BJ (cell line): ENCODE results near the gene CCDC43. TPM values are rescaled to one million over a fixed set of nuclear protein-coding genes. Genes with fewer than 3 reads are reported as not detected.

Experiments
- CTCF ChIA-PET: fragments of 350-600 bp; formaldehyde crosslinking; extraction: SDS; loops from one replicate; lab custom pipeline; 2021; ENCODE audit warnings: antibody characterized with exemption, inconsistent platforms; lab: Yijun Ruan, JAX
- POLR2A ChIA-PET: fragments of 300-600 bp; sonication (Branson Sonifier 250); formaldehyde crosslinking; extraction: SDS; loops from one replicate; lab custom pipeline; 2021; ENCODE audit warnings: antibody characterized with exemption; lab: Charles Lee
- DNase-seq: peaks from one replicate; pipeline ENCODE4 v3.0.0-alpha.2; 2011; ENCODE audit warnings: low read depth
- H3K27me3 ChIP-seq: 2 replicates; pipeline ENCODE4 v1.6.0; 2011; ENCODE audit warnings: low read length; ENCODE audit not compliant: control insufficient read depth, insufficient read depth
- H3K36me3 ChIP-seq: 2 replicates; pipeline ENCODE4 v1.5.1; 2011; ENCODE audit warnings: low read length; ENCODE audit not compliant: control insufficient read depth, insufficient read depth
- H3K4me3 ChIP-seq: 2 replicates; pipeline ENCODE4 v1.5.1; 2011; ENCODE audit warnings: low read depth, mild to moderate bottlenecking, control low read depth, low read length
- polyA plus RNA-seq: library from polyadenylated mRNA; depleted of rRNA; stranded (reverse); fragments of >200 nt; gene quantifications from 2 replicates; pipeline ENCODE4 v1.2.3, GENCODE V29; 2011
- TF ChIP-seq, protein P1 (sequence below): IDR thresholded peaks from 2 replicates; pipeline ENCODE4 v1.5.1; 2011; ENCODE audit warnings: low read depth, mild to moderate bottlenecking, control low read depth, inconsistent platforms, low read length, moderate library complexity; ENCODE audit not compliant: insufficient read depth

The CCDC43 gene
- polyA plus RNA-seq, 1 experiment = 4.7 TPM

DNA sequence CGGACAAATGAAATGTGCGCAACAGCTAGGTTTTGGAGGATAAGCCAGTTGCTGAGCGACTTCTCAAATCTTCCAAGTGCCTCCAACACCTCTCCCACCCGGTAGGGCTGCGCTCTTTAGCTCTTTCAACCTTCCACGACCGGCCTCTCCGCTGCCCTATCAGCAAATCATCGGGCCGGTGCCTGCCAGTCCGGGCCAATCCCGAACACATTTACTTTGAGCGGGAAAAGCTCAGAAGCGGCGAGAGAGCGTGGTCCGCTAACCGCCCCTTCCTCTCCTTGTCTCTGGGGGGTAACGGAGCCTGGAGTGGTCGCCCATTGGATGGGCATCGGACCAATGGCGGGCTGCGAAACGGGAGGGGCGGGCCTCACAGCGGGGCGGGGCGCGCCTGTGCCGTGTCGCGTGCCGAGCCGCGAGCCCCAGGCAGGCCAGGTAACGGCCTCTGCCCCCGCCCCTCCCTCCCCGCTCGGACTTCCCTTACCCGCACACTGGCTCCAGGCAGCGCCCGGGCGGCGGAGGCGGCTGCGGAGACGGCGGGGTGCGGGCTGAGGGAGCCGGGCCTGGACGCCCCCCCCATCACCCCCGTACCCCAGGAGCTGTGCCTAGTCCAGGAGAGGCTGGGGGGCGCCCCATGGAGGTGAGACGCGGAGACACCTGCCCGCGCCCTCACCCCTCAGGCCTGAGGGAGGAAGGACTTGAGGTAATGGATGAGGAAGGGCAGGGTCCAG is 33.4 kb downstream of the CCDC43 start, which contains the start of gene MEIOC:
Gene MEIOC (plus strand): TSS at position 486 of the 728 bp plus-strand sequence. CDS start 146 bp downstream, at position 632.
- TF ChIP-seq, protein P1, sequence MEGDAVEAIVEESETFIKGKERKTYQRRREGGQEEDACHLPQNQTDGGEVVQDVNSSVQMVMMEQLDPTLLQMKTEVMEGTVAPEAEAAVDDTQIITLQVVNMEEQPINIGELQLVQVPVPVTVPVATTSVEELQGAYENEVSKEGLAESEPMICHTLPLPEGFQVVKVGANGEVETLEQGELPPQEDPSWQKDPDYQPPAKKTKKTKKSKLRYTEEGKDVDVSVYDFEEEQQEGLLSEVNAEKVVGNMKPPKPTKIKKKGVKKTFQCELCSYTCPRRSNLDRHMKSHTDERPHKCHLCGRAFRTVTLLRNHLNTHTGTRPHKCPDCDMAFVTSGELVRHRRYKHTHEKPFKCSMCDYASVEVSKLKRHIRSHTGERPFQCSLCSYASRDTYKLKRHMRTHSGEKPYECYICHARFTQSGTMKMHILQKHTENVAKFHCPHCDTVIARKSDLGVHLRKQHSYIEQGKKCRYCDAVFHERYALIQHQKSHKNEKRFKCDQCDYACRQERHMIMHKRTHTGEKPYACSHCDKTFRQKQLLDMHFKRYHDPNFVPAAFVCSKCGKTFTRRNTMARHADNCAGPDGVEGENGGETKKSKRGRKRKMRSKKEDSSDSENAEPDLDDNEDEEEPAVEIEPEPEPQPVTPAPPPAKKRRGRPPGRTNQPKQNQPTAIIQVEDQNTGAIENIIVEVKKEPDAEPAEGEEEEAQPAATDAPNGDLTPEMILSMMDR = no peak
- ChIA-PET POLR2A (no interaction called here), CTCF (interaction anchor here (0.7 to 1.6 kb wide), 5 partner anchors 15 to 306 kb away, joined by 3 to 7 read pairs (median 4); no protein-coding TSS in a partner anchor)
- DNase-seq = no peak
- no peaks in the 10 kb centered on the region for H3K36me3 ChIP-seq
- peaks cover 6% of the 10 kb centered on the region for H3K27me3 ChIP-seq
- peak within 1 kb of the TSS; percentile 33 for H3K4me3 ChIP-seq

DNA sequence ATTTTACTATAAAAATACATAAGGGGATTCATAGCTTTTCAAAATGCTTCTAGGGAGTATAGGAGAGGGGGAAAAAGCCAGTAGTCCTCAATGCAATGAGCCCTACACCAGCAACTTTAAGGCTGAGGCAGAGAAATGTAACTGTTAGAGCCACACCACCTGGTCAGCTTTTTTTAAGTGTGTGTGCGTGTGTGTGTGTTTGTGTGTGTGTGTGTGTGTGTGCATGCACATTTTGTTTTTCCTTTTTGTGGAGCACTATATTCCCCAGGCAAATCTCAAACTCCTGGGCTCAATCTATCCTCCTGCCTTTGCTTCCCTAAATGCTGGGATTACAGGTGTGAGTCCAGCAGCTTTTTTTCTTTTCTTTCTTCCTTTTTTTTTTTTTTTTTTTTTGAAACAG is 35.6 kb downstream of the CCDC43 start:
- CTCF ChIA-PET = interaction anchor here (1.1 kb wide), 1 partner anchor 18 kb away, joined by 3 read pairs; no protein-coding TSS in a partner anchor
- POLR2A ChIA-PET = no interaction called here

DNA sequence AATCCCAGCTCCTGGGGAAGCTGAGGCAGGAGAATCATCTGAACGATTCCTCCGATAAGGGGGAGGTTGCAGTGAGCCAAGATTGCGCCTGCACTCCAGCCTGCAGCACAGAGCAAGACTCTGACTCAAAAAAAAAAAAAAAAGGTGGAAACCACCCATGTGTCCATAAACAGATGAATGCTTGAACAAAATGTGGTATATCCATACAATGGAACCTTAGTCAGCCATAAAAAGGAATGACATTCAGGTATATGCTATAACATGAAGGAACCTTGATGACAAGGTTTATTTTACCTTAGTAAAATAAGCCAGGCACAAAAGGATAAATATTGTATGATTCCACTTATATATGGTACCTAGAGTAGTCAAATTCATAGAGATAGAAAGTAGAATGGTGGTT is 36.2 kb downstream of the CCDC43 start:
- no peak for DNase-seq
- H3K4me3 ChIP-seq = no peak overlapping the region
- no peaks in the 10 kb centered on the region for H3K36me3 ChIP-seq
- ChIA-PET POLR2A (no interaction called here), CTCF (interaction anchor here (1.1 kb wide), 1 partner anchor 19 kb away, joined by 3 read pairs; no protein-coding TSS in a partner anchor)
- TF ChIP-seq, protein P1 = no peak
- peaks cover 6% of the 10 kb centered on the region for H3K27me3 ChIP-seq

More for the DNA sequence above, 35.6 kb downstream of the CCDC43 start:
- no peak overlapping the region for H3K4me3 ChIP-seq
- no peaks in the 10 kb centered on the region for H3K36me3 ChIP-seq
- peaks cover 6% of the 10 kb centered on the region for H3K27me3 ChIP-seq
- TF ChIP-seq, protein P1 = no peak
- DNase-seq = no peak

DNA sequence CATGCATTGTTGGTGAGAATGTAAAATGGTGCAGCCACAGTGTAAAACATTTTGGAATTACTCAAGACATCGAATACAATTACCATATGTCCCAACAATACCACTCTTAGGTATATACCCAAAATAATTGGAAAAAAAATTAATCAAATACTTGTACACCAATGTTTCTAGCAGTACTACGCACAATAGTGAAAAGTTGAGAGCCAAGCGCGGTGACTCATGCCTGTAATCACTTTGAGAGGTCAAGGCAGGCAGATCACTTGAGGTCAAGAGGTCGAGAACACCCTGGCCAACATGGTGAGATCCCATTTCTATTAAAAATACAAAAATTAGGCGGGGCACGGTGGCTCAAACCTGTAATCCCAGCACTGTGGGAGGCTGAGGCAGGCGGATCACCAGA is 36.8 kb downstream of the CCDC43 start:
- ChIA-PET POLR2A (no interaction called here), CTCF (interaction anchor here (1.6 kb wide), 1 partner anchor 129 kb away, joined by 4 read pairs; no protein-coding TSS in a partner anchor)
- TF ChIP-seq, protein P1 = no peak
- Histone ChIP-seq H3K4me3 (no peak overlapping the region), H3K36me3 (no peaks in the 10 kb centered on the region), H3K27me3 (peaks cover 6% of the 10 kb centered on the region)
- DNase-seq = no peak

DNA sequence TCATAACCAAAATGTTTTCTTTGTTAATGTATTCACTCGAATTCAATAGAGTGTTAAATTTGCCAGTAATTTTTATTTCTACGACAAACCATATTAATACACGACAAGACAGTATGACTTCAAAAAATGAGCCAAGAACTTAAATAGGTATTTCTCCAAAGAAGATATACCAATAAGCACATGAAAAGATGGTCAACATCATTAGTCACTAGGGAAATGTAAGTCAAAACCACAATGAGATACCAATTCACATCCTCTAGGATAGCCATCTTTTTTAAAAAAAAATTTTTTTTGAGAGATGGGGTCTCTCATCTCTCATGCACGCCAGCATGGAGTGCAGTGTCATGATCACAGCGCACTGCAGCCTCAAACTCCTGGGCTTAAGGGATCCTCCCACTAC is 38.3 kb downstream of the CCDC43 start:
- TF ChIP-seq, protein P1 = no peak
- ChIA-PET CTCF (interaction anchor here (1.6 kb wide), 1 partner anchor 128 kb away, joined by 4 read pairs; no protein-coding TSS in a partner anchor), POLR2A (no interaction called here)

More for the DNA sequence above, 38.3 kb downstream of the CCDC43 start:
- Histone ChIP-seq H3K27me3 (peaks cover 2% of the 10 kb centered on the region), H3K36me3 (no peaks in the 10 kb centered on the region), H3K4me3 (no peak overlapping the region)
- no peak for DNase-seq
